ENCODE measurements around the gene EXD3. TPM values are rescaled to one million over a fixed set of nuclear protein-coding genes. Genes with fewer than 3 reads are reported as not detected.

EXD3 gene
- polyA plus RNA-seq, 2 of the 4 experiments (the other 2 are of a cell fraction): 3.4 to 4.5 TPM

- WGBS (ENCODE audit: missing lambda C conversion rate): 97% methylated on average over 14 of the region's 25 CpGs
- DNase-seq (ENCODE audit: low read depth in 1 of 2, low spot score in 1 of 2) (no peak), FAIRE-seq (no peak), ATAC-seq (no peak)
- ChIA-PET CTCF (interaction anchor here (1.3 to 2.4 kb wide), 3 partner anchors 18 to 175 kb away, joined by 3 to 16 read pairs (median 3); partner anchors contain the start of genes EXD3 and NOXA1), POLR2A (no interaction called here)
- H3K4me3 ChIP-seq: no peak overlapping the region
- no peak overlapping the region for H3K27ac ChIP-seq
- no peak overlapping the region for H3K4me2 ChIP-seq
- no peaks in the 10 kb centered on the region for H3K9me3 ChIP-seq
- H3K4me1 ChIP-seq: peaks cover 15% of the 10 kb centered on the region
- TF ChIP-seq TFCP2L1 (CRISPR knock-in tag; IDR thresholded peaks at IDR 0.05) (no peak), ZC3H11A (IDR thresholded peaks at IDR 0.05) (no peak), POLR2AphosphoS2 (conservative IDR thresholded peaks at IDR 0.05; ENCODE audit: low read length) (no peak), RARB (CRISPR knock-in tag; IDR thresholded peaks at IDR 0.05) (no peak), CHD2 (IDR thresholded peaks at IDR 0.05; ENCODE audit: low read length, partially characterized antibody) (no peak), RCOR1 (IDR thresholded peaks at IDR 0.05; ENCODE audit: low read depth, low read length) (no peak), FOSB (CRISPR knock-in tag; IDR thresholded peaks at IDR 0.05) (no peak), JUNB (IDR thresholded peaks at IDR 0.05) (no peak), PHF8 (IDR thresholded peaks at IDR 0.05; ENCODE audit: borderline replicate concordance, low read depth) (no peak), RFX5 (IDR thresholded peaks at IDR 0.05) (no peak), EHMT2 (IDR thresholded peaks at IDR 0.05; ENCODE audit: low read depth) (no peak)
- TF ChIP-seq, protein P1, sequence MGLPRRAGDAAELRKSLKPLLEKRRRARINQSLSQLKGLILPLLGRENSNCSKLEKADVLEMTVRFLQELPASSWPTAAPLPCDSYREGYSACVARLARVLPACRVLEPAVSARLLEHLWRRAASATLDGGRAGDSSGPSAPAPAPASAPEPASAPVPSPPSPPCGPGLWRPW (IDR thresholded peaks at IDR 0.05): no peak
- TF ChIP-seq, protein P2, sequence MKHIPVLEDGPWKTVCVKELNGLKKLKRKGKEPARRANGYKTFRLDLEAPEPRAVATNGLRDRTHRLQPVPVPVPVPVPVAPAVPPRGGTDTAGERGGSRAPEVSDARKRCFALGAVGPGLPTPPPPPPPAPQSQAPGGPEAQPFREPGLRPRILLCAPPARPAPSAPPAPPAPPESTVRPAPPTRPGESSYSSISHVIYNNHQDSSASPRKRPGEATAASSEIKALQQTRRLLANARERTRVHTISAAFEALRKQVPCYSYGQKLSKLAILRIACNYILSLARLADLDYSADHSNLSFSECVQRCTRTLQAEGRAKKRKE (CRISPR knock-in tag; IDR thresholded peaks at IDR 0.05; ENCODE audit: low read depth): no peak
Measured at GRCh38 chr9:137462396-137462985, 39.5 kb upstream of the EXD3 start.

DNA sequence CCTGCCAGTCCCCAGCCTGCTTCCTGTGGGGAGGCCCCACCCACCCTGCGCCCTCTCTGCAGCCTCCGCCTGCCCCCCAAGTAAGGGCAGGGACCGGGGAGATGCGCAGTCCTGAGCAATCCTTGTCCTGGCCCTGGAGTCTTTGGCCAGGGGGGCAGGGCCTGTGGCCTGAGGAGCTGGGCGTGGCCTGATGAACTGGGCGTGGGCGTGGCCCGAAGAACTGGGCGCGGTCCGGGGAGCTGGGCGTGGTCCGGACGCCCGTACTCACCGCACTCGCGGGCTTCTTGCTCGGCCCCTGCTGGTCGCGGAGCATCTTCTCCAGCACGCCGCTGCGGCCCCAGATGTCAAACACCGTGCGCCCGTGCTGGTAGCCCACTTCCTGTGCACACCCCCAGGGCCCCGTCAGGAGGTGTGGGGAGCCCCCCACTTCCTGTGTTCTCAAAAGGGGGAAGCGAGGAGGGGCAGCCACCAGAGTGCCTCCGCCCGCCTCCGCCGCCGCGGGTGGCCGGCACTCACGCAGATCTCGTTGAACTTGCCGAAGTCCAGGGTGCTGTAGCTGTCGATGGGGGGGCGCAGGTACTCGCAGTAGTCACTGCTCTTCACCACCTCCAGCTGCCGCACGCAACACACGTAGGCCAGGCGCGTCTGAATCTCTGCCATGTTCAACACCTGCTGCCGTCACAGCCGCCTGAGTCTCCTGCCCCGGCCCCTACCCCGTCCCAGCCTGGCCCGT lies 38.9 kb upstream of the EXD3 start:
- ATAC-seq: peak; percentile 22 to 77; a peak in 3 of 6 replicates
- POLR2A ChIA-PET: no interaction called here
- no peaks in the 10 kb centered on the region for H3K9me3 ChIP-seq
- TF ChIP-seq PBX3 (IDR thresholded peaks at IDR 0.05) (no peak), HOXB13 (CRISPR knock-in tag; IDR thresholded peaks at IDR 0.05; ENCODE audit: low read depth) (no peak), MAZ (IDR thresholded peaks at IDR 0.05; ENCODE audit: borderline replicate concordance, low read depth, low read length) (no peak), SREBF2 (IDR thresholded peaks at IDR 0.05) (no peak), NR3C1 (IDR thresholded peaks at IDR 0.05) (no peak), BHLHE40 (IDR thresholded peaks at IDR 0.05; ENCODE audit: low read depth, low read length) (no peak), JUNB (IDR thresholded peaks at IDR 0.05) (no peak), REST (IDR thresholded peaks at IDR 0.05) (no peak), TFCP2L1 (CRISPR knock-in tag; IDR thresholded peaks at IDR 0.05) (no peak), EP300 (IDR thresholded peaks at IDR 0.05) (no peak), CHD4 (IDR thresholded peaks at IDR 0.05; ENCODE audit: borderline replicate concordance) (no peak)
- H3K27ac ChIP-seq: no peak overlapping the region
- WGBS (ENCODE audit: missing lambda C conversion rate): 71% methylated on average over 44 of the region's 52 CpGs
- 0 out of 3 replicates have a peak overlapping the region, but pooled peaks have one; percentile 8 for H3K4me2 ChIP-seq
- H3K4me3 ChIP-seq: no peak overlapping the region
- CTCF ChIA-PET: interaction anchor here (0.6 to 1.5 kb wide), 3 partner anchors 13 to 46 kb away, joined by 3 to 5 read pairs (median 5); partner anchors contain the start of genes EXD3 and NOXA1
- DNase-seq (ENCODE audit: low read depth in 1 of 2, low spot score in 1 of 2): peak; percentile 59 to 81
- H3K4me1 ChIP-seq: peaks cover 19% of the 10 kb centered on the region
- no peak for FAIRE-seq
